ENCODE measurements around the gene POMGNT1.
"Not testable (repeated sequence)": the region's sequence is repeated elsewhere in the genome, so short reads cannot be mapped to it uniquely, and the experiment has no call there.

POMGNT1 gene

DNA sequence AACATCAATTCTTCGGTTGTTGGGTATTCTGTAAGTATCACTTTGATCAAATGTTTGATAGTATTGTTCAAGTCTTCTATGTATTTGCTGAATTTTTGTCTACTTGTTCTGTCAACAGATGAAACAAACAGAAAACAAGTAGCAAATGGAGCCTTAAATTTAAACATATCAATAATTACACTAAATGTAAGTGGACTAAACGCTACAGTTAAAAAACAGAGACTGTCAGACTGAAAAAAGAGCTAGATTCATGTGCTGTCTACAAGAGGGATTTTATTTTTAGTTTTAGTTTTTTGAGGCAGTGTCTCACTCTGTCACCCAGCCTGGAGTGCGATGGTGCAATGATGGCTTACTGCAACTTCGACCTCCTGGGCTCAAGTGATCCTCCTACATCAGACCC is 38.6 kb upstream of the POMGNT1 start (continued):
- TF ChIP-seq, protein P1, sequence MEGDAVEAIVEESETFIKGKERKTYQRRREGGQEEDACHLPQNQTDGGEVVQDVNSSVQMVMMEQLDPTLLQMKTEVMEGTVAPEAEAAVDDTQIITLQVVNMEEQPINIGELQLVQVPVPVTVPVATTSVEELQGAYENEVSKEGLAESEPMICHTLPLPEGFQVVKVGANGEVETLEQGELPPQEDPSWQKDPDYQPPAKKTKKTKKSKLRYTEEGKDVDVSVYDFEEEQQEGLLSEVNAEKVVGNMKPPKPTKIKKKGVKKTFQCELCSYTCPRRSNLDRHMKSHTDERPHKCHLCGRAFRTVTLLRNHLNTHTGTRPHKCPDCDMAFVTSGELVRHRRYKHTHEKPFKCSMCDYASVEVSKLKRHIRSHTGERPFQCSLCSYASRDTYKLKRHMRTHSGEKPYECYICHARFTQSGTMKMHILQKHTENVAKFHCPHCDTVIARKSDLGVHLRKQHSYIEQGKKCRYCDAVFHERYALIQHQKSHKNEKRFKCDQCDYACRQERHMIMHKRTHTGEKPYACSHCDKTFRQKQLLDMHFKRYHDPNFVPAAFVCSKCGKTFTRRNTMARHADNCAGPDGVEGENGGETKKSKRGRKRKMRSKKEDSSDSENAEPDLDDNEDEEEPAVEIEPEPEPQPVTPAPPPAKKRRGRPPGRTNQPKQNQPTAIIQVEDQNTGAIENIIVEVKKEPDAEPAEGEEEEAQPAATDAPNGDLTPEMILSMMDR (tag by site-specific recombination; IDR thresholded peaks at IDR 0.05) = no peak

DNA sequence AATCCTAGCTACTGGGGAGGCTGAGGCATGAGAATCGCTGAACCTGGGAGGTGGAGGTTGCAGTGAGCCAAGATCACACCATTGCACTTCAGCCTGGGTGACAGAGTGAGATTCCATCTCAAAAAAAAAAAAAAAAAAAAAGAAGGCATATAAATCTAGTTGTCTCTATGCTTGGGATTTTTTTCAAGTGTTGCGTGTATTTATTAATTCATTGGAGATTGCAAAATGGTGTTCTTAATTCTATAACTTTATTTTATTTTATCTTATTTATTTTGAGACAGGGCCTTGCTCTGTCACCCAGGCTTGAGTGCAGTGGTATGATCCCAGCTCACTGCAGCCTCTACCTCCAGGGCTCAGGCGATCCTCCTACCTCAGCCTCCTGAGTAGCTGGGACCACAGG is 33.0 kb upstream of the POMGNT1 start:
- H3K27ac ChIP-seq (ENCODE audit: extremely low read depth, low read depth, low read length); H3K36me3 ChIP-seq (ENCODE audit: control insufficient read depth in 2 of 2, insufficient read depth in 1 of 2, low read length in 2 of 2); H3K4me3 ChIP-seq (ENCODE audit: low read depth, low read length); H3K9me3 ChIP-seq (ENCODE audit: control insufficient read depth, insufficient read depth, low read depth, low read length); H3K4me1 ChIP-seq (ENCODE audit: control insufficient read depth, insufficient read depth, low read length): not testable (repeated sequence)
- TF ChIP-seq, protein P2, sequence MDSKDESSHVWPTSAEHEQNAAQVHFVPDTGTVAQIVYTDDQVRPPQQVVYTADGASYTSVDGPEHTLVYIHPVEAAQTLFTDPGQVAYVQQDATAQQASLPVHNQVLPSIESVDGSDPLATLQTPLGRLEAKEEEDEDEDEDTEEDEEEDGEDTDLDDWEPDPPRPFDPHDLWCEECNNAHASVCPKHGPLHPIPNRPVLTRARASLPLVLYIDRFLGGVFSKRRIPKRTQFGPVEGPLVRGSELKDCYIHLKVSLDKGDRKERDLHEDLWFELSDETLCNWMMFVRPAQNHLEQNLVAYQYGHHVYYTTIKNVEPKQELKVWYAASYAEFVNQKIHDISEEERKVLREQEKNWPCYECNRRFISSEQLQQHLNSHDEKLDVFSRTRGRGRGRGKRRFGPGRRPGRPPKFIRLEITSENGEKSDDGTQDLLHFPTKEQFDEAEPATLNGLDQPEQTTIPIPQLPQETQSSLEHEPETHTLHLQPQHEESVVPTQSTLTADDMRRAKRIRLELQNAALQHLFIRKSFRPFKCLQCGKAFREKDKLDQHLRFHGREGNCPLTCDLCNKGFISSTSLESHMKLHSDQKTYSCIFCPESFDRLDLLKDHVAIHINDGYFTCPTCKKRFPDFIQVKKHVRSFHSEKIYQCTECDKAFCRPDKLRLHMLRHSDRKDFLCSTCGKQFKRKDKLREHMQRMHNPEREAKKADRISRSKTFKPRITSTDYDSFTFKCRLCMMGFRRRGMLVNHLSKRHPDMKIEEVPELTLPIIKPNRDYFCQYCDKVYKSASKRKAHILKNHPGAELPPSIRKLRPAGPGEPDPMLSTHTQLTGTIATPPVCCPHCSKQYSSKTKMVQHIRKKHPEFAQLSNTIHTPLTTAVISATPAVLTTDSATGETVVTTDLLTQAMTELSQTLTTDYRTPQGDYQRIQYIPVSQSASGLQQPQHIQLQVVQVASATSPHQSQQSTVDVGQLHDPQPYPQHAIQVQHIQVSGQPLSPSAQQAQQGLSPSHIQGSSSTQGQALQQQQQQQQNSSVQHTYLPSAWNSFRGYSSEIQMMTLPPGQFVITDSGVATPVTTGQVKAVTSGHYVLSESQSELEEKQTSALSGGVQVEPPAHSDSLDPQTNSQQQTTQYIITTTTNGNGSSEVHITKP (tag by site-specific recombination; IDR thresholded peaks at IDR 0.05) = peak; percentile 60
- POLR2A ChIA-PET = interaction anchor here (0.9 kb wide), 1 partner anchor 16 kb away, joined by 4 read pairs; the partner anchor contains the start of gene RAD54L
- CTCF ChIA-PET = interaction anchor here (1.7 to 2.2 kb wide), 2 partner anchors 7 to 14 kb away, joined by 15 to 17 read pairs; no protein-coding TSS in a partner anchor

DNA sequence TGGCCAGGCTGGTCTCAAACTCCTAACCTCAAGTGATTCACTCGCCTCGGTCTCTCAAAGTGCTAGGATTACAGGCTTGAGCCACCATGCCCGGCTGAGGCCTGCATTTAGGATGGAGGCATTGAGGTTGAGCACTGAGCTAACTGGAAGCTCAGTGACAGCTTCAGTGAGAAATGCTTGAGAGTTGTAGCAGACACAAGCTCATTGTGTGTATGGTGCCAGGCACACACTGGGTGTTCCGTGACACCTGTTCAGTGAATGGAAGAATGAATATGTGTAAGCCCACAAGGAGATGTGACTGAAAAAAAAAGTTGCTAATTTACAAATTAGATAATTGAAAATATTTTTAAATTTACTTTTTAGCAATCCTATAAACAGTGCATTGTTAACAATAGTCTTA is 26.7 kb upstream of the POMGNT1 start:
- CTCF ChIA-PET = interaction anchor here (1.1 to 6.2 kb wide), 11 partner anchors 7 to 188 kb away, joined by 3 to 71 read pairs (median 7); partner anchors contain the start of gene LURAP1
- no peak overlapping the region for H3K4me3 ChIP-seq (ENCODE audit: low read depth, low read length)
- TF ChIP-seq ZNF701 (tag by site-specific recombination; IDR thresholded peaks at IDR 0.05) (no peak), ZNF16 (tag by site-specific recombination; IDR thresholded peaks at IDR 0.05; ENCODE audit: low read depth) (no peak), ZNF37A (tag by site-specific recombination; IDR thresholded peaks at IDR 0.05) (no peak), ZNF324 (tag by site-specific recombination; IDR thresholded peaks at IDR 0.05) (no peak), IKZF3 (tag by site-specific recombination; IDR thresholded peaks at IDR 0.05) (no peak), ZNF239 (tag by site-specific recombination; IDR thresholded peaks at IDR 0.05) (no peak), KLF7 (tag by site-specific recombination; IDR thresholded peaks at IDR 0.05; ENCODE audit: borderline replicate concordance) (no peak), GFI1B (tag by site-specific recombination; IDR thresholded peaks at IDR 0.05) (no peak), RBAK (tag by site-specific recombination; IDR thresholded peaks at IDR 0.05) (no peak), ZNF157 (tag by site-specific recombination; IDR thresholded peaks at IDR 0.05) (no peak)
- TF ChIP-seq, protein P3, sequence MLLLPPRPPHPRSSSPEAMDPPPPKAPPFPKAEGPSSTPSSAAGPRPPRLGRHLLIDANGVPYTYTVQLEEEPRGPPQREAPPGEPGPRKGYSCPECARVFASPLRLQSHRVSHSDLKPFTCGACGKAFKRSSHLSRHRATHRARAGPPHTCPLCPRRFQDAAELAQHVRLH (tag by site-specific recombination; IDR thresholded peaks at IDR 0.05) = no peak
- TF ChIP-seq, protein P4, sequence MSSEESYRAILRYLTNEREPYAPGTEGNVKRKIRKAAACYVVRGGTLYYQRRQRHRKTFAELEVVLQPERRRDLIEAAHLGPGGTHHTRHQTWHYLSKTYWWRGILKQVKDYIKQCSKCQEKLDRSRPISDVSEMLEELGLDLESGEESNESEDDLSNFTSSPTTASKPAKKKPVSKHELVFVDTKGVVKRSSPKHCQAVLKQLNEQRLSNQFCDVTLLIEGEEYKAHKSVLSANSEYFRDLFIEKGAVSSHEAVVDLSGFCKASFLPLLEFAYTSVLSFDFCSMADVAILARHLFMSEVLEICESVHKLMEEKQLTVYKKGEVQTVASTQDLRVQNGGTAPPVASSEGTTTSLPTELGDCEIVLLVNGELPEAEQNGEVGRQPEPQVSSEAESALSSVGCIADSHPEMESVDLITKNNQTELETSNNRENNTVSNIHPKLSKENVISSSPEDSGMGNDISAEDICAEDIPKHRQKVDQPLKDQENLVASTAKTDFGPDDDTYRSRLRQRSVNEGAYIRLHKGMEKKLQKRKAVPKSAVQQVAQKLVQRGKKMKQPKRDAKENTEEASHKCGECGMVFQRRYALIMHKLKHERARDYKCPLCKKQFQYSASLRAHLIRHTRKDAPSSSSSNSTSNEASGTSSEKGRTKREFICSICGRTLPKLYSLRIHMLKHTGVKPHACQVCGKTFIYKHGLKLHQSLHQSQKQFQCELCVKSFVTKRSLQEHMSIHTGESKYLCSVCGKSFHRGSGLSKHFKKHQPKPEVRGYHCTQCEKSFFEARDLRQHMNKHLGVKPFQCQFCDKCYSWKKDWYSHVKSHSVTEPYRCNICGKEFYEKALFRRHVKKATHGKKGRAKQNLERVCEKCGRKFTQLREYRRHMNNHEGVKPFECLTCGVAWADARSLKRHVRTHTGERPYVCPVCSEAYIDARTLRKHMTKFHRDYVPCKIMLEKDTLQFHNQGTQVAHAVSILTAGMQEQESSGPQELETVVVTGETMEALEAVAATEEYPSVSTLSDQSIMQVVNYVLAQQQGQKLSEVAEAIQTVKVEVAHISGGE (tag by site-specific recombination; conservative IDR thresholded peaks at IDR 0.05; ENCODE audit: low read depth) = no peak
- H3K27ac ChIP-seq (ENCODE audit: extremely low read depth, low read depth, low read length) = no peak overlapping the region
- no peaks in the 10 kb centered on the region for H3K9me3 ChIP-seq (ENCODE audit: control insufficient read depth, insufficient read depth, low read depth, low read length)
- POLR2A ChIA-PET = interaction anchor here (1.1 kb wide), 1 partner anchor 22 kb away, joined by 3 read pairs; no protein-coding TSS in a partner anchor
- H3K4me1 ChIP-seq (ENCODE audit: control insufficient read depth, insufficient read depth, low read length) = no peaks in the 10 kb centered on the region
- H3K36me3 ChIP-seq (ENCODE audit: control insufficient read depth in 2 of 2, insufficient read depth in 1 of 2, low read length in 2 of 2) = peaks cover 0 to under 1% of the 10 kb centered on the region in 2 experiments; a peak in 1 of 3 replicates
